ENCODE data around the gene TMEM97.
A peak's percentile ranks its signal among the peaks of the same experiment; 100 is the strongest.

Gene TMEM97

DNA sequence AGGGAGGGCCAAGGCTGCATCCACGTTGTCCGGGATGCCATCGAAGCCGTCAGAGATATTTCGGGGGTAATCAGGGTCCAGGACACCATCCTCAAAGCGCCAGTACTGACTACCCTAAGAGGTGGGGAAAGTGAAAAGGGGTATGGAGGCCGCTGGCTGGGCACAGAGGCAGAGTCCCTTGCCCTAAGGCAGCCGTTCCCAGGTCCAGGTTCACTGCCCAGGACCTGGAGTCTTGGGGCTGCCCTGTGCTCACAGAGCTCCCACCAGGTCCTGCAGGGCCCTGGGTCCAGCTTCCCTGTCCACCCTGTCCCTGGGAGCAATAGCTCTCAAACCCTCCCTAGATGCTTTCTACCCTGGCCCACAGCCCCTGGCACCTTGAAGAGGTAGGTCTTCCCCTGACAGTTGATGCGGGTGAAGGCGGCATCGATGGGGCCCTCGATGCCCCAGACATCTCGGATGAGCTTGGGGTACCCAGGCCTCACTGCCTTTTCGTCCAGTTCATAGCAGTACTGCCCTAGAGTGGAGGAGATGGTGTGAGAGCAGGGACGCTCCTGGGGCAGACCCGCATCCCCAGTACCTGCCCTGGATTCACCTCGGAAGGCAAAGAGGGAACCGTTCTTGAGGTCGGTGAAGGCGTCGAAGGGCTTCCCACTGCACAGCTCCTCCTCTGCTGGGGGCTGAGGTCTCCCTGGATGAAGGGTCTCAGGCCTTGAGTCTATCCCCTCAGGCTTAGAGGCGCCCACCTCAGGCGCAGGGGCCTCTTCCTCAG is 50.1 kb downstream of the TMEM97 start:
- Histone ChIP-seq H3K4me3 (no peak overlapping the region), H3K27ac (no peak overlapping the region), H3K36me3 (ENCODE audit: insufficient read depth, low read length) (no peaks in the 10 kb centered on the region), H3K9me3 (ENCODE audit: low read depth, low read length) (no peaks in the 10 kb centered on the region), H3K9ac (ENCODE audit: insufficient read length) (no peak overlapping the region)
- TF ChIP-seq EZH2 (IDR thresholded peaks at IDR 0.05) = no peak
- no peak for TF ChIP-seq FOXP2 (optimal IDR thresholded peaks at IDR 0.05; ENCODE audit: control extremely low read depth, extremely low read length, insufficient read depth)
- TF ChIP-seq POLR2AphosphoS5 (IDR thresholded peaks at IDR 0.05; ENCODE audit: borderline replicate concordance, low read depth, low read length) = no peak
- no peak for DNase-seq (ENCODE audit: low read depth, low spot score)

DNA sequence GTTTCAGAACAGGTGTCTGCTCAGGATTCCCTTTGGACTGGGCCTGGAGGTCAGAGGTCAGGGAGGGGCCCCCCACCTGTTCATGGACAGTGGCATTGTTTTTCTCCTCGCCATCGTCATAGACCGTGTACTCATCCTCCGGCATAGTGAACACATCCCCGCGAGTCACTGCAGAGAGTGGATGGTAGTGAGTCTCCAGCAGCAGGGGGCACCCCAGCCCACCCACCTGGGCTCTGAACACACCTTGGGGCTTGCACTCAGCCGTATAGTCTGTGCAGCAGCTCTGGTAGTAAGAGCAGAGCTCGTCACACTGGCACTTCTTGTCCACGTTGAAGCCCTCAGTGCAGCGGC is 50.7 kb downstream of the TMEM97 start:
- no peak for TF ChIP-seq POLR2AphosphoS5 (IDR thresholded peaks at IDR 0.05; ENCODE audit: borderline replicate concordance, low read depth, low read length)
- no peak for TF ChIP-seq EZH2 (IDR thresholded peaks at IDR 0.05)
- TF ChIP-seq FOXP2 (optimal IDR thresholded peaks at IDR 0.05; ENCODE audit: control extremely low read depth, extremely low read length, insufficient read depth) = no peak
- H3K9ac ChIP-seq (ENCODE audit: insufficient read length) = no peak overlapping the region
- no peak for DNase-seq (ENCODE audit: low read depth, low spot score)
- no peaks in the 10 kb centered on the region for H3K9me3 ChIP-seq (ENCODE audit: low read depth, low read length)
- H3K36me3 ChIP-seq (ENCODE audit: insufficient read depth, low read length) = no peaks in the 10 kb centered on the region
- no peak overlapping the region for H3K4me3 ChIP-seq
- no peak overlapping the region for H3K27ac ChIP-seq

DNA sequence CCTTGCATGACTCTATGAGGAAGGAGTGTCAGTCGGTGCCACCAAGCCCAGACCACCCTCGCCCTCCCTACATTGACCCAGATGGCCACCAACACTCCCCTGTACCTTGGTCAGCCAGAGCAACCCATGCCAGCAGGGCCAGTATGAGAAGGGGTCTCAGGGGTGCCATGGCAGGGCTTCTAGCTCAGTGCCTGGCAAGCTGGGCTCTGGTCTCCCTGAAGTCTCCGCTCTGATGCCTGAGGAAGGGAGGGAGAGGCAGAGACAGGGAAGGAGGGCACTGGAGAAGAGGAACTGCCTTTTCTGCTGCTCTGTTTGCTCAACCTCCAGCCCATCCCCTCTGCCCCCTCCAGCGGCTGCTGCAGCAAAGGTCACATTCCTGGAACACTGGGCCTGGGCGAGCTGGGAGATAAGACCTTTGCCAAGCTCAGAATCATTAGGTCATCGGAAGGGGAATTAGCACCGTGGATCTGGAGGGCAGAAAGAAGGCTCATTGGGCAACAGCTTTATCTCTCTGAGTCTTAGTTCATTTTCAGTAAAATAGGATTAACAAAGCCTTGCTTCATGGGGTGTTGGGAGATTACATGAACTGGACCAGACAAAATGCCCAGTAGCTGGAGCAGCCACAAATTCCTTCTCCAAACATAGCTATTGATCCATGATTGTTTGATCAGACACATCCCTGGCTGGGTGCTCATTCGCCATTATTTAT is 51.2 kb downstream of the TMEM97 start, which contains the start of gene VTN:
TSS of gene VTN (minus strand) at position 273 of the 709 bp plus-strand sequence. CDS start at position 169, 104 bp downstream.
- DNase-seq (ENCODE audit: low read depth, low spot score) = no peak
- H3K4me3 ChIP-seq = peak within 1 kb of the TSS; percentile 74
- no peak for TF ChIP-seq POLR2AphosphoS5 (IDR thresholded peaks at IDR 0.05; ENCODE audit: borderline replicate concordance, low read depth, low read length)
- TF ChIP-seq EZH2 (IDR thresholded peaks at IDR 0.05) = no peak
- no peak for TF ChIP-seq FOXP2 (optimal IDR thresholded peaks at IDR 0.05; ENCODE audit: control extremely low read depth, extremely low read length, insufficient read depth)
- no peak within 1 kb of the TSS for H3K27ac ChIP-seq
- H3K9me3 ChIP-seq (ENCODE audit: low read depth, low read length) = no peaks in the 10 kb centered on the region
- no peak within 1 kb of the TSS for H3K9ac ChIP-seq (ENCODE audit: insufficient read length)
- no peaks in the 10 kb centered on the region for H3K36me3 ChIP-seq (ENCODE audit: insufficient read depth, low read length)

DNA sequence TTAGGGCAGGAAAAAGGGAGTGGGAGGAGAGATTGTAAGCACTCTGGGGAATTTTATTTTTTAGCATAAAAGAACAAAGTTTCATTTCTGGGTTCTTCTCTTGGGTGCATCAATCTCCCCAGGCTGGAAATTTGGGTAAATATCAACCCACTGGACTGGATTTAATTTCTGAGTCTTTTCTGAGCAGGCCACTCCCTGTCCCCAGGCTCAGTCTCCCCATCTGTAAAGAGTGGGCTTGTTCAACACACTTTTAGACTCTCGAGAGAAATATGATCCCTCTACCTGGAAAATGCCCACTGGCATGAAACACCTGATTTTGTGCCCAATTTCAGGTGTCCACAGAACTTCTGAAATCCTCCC is 51.7 kb downstream of the TMEM97 start:
- no peaks in the 10 kb centered on the region for H3K36me3 ChIP-seq (ENCODE audit: insufficient read depth, low read length)
- H3K27ac ChIP-seq = no peak overlapping the region
- H3K9me3 ChIP-seq (ENCODE audit: low read depth, low read length) = no peaks in the 10 kb centered on the region
- H3K9ac ChIP-seq (ENCODE audit: insufficient read length) = no peak overlapping the region
- H3K4me3 ChIP-seq = peak overlapping the region; percentile 74
- DNase-seq (ENCODE audit: low read depth, low spot score) = no peak
- TF ChIP-seq EZH2 (IDR thresholded peaks at IDR 0.05) (no peak), POLR2AphosphoS5 (IDR thresholded peaks at IDR 0.05; ENCODE audit: borderline replicate concordance, low read depth, low read length) (no peak), FOXP2 (optimal IDR thresholded peaks at IDR 0.05; ENCODE audit: control extremely low read depth, extremely low read length, insufficient read depth) (no peak)

DNA sequence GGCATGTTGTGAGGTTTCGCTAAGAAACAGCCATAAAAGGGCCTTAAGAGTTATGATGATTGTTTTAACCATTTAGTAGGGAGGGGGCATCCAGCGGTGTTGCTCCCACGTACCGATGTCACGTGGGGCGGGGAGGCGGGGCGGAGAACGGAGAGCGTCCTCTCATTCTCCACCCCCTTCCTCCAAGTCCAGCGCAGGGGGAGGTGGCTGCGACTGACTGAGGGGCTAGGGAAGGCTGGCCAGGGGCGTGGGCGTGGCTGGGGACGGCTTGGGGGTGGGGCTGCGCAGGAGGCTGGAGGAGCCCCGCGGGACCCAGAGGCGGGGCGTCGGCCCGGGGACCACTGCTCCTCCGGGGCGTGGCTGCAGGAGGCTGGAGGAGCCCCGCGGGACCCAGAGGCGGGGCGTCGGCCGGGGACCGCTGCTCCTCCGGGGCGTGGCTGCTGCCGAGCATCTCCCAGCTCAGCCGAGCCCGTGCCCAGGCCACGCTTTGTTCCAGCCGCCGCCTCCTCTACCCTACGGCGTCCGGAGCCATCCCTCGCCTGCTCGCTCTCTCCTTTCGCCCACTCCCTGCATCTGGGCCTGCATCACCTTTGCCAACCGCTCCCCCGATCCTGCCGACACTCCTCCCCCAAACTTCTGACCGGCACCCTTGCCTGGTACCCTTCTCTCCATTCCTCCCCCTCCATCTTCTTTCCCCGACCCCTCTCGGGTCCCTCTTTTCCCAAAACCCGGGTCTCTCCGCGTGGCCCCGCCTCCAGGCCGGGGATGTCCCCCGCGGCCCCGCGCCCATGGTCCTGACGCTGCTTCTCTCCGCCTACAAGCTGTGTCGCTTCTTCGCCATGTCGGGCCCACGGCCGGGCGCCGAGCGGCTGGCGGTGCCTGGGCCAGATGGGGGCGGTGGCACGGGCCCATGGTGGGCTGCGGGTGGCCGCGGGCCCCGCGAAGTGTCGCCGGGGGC is 52.5 kb downstream of the TMEM97 start, which contains the start of gene SARM1:
TSS of gene SARM1 (plus strand) at position 450 of the 958 bp plus-strand sequence. CDS start at position 789, 339 bp downstream.
- TF ChIP-seq EZH2 (IDR thresholded peaks at IDR 0.05) = no peak
- TF ChIP-seq FOXP2 (optimal IDR thresholded peaks at IDR 0.05; ENCODE audit: control extremely low read depth, extremely low read length, insufficient read depth) = no peak
- TF ChIP-seq POLR2AphosphoS5 (IDR thresholded peaks at IDR 0.05; ENCODE audit: borderline replicate concordance, low read depth, low read length) = no peak
- Histone ChIP-seq H3K36me3 (ENCODE audit: insufficient read depth, low read length) (no peaks in the 10 kb centered on the region), H3K9ac (ENCODE audit: insufficient read length) (no peak within 1 kb of the TSS), H3K9me3 (ENCODE audit: low read depth, low read length) (no peaks in the 10 kb centered on the region), H3K4me3 (peak within 1 kb of the TSS; percentile 74), H3K27ac (no peak within 1 kb of the TSS)
- DNase-seq (ENCODE audit: low read depth, low spot score) = peak; percentile 20

DNA sequence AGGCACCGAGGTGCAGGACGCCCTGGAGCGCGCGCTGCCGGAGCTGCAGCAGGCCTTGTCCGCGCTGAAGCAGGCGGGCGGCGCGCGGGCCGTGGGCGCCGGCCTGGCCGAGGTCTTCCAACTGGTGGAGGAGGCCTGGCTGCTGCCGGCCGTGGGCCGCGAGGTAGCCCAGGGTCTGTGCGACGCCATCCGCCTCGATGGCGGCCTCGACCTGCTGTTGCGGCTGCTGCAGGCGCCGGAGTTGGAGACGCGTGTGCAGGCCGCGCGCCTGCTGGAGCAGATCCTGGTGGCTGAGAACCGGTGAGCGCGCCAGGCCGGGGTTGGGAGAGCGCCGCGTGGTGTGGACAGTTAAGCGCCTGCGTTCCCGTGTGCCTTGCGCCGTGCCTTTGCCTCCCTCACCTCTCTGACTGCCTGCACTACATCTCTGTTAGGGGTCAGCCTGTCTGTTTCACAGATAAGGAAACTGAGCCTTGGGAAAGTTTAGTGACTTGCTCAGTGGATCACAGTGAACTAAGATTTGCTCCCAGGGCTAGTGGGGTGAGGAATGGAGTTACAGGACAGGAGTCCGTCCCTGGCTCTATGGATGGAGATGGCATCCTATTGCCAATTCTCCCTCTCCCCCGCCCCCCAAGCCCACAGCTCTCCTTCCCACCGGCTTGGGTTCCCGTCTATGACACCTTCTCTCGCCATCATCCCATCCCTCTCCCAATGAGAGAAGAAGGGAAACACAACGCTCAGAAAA is 53.4 kb downstream of the TMEM97 start:
- H3K36me3 ChIP-seq (ENCODE audit: insufficient read depth, low read length) = no peaks in the 10 kb centered on the region
- H3K9ac ChIP-seq (ENCODE audit: insufficient read length) = no peak overlapping the region
- H3K4me3 ChIP-seq = peak overlapping the region; percentile 74
- no peak for DNase-seq (ENCODE audit: low read depth, low spot score)
- H3K27ac ChIP-seq = no peak overlapping the region
- no peaks in the 10 kb centered on the region for H3K9me3 ChIP-seq (ENCODE audit: low read depth, low read length)
- no peak for TF ChIP-seq FOXP2 (optimal IDR thresholded peaks at IDR 0.05; ENCODE audit: control extremely low read depth, extremely low read length, insufficient read depth)
- no peak for TF ChIP-seq POLR2AphosphoS5 (IDR thresholded peaks at IDR 0.05; ENCODE audit: borderline replicate concordance, low read depth, low read length)
- TF ChIP-seq EZH2 (IDR thresholded peaks at IDR 0.05) = no peak

DNA sequence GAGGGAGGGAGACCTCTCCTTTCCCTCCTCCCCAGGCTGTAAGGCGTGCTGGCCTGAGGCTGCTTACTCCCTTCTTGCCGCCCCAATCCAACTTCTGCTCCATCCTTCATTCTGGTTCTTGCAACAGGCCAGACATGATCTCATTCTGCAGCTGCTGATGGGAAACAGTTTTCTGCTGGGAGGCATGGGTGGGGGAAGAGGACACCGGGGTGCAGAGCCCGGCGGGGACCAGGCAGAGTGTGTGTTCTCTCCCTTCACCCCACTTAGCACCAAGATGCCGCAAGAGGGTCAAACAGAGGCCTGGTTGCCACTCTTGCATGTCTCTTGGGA is 53.9 kb downstream of the TMEM97 start:
- Histone ChIP-seq H3K9me3 (ENCODE audit: low read depth, low read length) (no peaks in the 10 kb centered on the region), H3K9ac (ENCODE audit: insufficient read length) (no peak overlapping the region), H3K36me3 (ENCODE audit: insufficient read depth, low read length) (no peaks in the 10 kb centered on the region), H3K27ac (no peak overlapping the region), H3K4me3 (no peak overlapping the region)
- DNase-seq (ENCODE audit: low read depth, low spot score) = no peak
- no peak for TF ChIP-seq FOXP2 (optimal IDR thresholded peaks at IDR 0.05; ENCODE audit: control extremely low read depth, extremely low read length, insufficient read depth)
- no peak for TF ChIP-seq POLR2AphosphoS5 (IDR thresholded peaks at IDR 0.05; ENCODE audit: borderline replicate concordance, low read depth, low read length)

Data from SK-N-MC (cell line).